ENCODE data around the gene SLC2A11.
"Not testable (repeated sequence)": the region's sequence is repeated elsewhere in the genome, so short reads cannot be mapped to it uniquely, and the experiment has no call there.

Gene SLC2A11

DNA sequence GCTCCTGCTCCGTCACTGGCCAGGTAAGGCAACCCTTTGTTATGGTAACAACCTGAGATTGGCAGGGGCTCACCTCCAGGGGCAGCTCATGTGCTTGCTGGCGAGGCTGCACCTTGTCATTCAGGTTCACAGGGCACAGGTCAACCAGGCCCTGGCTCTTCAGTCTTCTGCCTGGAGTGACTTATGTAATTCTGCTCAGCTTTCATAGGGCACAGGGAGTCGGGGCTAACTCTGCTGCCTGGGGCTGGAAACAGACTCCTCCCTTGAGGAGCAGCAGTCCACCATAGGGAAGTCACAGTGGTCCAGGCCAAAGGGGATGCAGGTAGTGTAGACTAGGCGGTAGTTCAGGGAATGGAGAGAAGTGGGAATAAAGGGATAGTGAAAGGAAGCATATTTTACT lies 35.0 kb downstream of the SLC2A11 start:
- no peak for DNase-seq

DNA sequence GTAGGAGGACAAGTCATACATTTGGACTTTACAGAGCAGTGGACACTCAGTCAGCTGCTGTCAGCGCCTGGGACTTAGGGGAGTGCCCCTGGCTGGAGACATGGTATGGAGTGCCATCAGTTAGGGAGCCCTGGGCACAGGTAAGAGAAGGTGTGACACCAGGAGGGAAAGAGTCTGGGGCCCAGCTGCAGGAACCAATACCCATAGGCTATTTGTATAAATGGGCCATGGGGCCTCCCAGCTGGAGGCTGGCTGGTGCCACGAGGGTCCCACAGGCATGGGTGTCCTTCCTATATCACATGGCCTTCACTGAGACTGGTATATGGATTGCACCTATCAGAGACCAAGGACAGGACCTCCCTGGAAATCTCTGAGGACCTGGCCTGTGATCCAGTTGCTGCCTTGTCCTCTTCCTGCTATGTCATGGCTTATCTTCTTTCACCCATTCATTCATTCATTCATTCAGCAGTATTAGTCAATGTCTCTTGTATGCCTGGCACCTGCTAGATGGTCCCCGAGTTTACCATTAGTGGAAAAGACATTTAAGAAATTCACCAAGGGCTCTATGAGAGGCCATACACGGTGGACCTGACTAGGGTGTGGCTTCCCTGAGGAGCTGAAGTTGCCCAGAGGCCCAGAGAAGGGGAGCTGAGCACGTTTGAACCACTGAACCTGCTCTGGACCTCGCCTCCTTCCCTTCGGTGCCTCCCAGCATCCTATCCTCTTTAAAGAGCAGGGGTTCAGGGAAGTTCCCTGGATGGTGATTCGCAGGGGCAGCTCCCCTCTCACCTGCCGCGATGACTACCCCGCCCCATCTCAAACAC lies 35.7 kb downstream of the SLC2A11 start:
- DNase-seq = no peak

DNA sequence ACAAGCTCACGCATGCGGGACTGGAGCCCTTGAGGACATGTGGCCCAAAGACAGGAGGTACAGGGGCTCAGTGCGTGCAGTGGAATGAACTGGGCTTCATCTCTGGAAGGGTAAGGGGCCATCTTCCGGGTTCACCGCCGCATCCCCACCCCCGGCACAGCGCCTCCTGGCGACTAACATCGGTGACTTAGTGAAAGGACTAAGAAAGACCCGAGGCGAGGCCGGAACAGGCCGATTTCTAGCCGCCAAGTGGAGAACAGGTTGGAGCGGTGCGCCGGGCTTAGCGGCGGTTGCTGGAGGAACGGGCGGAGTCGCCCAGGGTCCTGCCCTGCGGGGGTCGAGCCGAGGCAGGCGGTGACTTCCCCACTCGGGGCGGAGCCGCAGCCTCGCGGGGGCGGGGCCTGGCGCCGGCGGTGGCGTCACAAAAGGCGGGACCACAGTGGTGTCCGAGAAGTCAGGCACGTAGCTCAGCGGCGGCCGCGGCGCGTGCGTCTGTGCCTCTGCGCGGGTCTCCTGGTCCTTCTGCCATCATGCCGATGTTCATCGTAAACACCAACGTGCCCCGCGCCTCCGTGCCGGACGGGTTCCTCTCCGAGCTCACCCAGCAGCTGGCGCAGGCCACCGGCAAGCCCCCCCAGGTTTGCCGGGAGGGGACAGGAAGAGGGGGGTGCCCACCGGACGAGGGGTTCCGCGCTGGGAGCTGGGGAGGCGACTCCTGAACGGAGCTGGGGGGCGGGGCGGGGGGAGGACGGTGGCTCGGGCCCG lies 36.5 kb downstream of the SLC2A11 start, which contains the start of gene MIF:
Gene MIF (plus strand): TSS at position 439 of the 765 bp plus-strand sequence. CDS start 92 bp downstream, at position 531.
- peak; percentile 95 for DNase-seq

DNA sequence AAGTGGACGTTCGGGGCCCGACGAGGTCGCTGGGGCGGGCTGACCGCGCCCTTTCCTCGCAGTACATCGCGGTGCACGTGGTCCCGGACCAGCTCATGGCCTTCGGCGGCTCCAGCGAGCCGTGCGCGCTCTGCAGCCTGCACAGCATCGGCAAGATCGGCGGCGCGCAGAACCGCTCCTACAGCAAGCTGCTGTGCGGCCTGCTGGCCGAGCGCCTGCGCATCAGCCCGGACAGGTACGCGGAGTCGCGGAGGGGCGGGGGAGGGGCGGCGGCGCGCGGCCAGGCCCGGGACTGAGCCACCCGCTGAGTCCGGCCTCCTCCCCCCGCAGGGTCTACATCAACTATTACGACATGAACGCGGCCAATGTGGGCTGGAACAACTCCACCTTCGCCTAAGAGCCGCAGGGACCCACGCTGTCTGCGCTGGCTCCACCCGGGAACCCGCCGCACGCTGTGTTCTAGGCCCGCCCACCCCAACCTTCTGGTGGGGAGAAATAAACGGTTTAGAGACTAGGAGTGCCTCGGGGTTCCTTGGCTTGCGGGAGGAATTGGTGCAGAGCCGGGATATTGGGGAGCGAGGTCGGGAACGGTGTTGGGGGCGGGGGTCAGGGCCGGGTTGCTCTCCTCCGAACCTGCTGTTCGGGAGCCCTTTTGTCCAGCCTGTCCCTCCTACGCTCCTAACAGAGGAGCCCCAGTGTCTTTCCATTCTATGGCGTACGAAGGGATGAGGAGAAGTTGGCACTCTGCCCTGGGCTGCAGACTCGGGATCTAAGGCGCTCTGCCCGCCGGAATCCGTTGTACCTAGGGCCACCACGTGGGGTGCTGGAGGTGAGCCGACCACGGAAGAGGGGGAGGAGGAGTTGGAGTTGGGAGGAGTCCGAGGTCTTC lies 37.3 kb downstream of the SLC2A11 start:
- DNase-seq = peak; percentile 59

DNA sequence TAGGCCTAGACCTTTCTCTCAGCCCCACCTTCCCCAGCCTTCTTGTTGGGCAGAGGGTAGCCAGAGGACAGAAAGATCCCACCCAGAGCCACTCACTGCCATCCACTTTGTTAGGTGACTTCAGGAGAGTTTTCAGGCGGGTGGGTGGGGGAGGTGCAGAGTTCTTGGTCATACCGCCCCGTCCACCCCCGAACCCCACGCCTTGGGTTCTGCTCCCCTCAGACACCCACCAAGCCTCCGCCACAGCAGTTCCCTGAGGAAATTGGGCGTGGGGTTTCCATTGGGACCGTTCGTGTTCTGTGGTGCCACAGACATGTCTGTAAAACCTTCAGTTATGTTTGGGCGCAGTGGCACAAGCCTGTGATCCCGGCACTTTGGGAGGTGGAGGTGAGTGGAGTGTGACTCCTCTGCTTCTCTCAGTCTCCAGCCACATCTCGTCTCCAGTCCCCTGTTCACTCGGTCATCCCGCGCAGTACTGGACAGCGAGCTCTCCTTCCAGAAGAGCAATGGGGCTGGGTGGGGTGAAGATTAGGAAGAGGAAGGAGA lies 38.0 kb downstream of the SLC2A11 start:
- DNase-seq = no peak

DNA sequence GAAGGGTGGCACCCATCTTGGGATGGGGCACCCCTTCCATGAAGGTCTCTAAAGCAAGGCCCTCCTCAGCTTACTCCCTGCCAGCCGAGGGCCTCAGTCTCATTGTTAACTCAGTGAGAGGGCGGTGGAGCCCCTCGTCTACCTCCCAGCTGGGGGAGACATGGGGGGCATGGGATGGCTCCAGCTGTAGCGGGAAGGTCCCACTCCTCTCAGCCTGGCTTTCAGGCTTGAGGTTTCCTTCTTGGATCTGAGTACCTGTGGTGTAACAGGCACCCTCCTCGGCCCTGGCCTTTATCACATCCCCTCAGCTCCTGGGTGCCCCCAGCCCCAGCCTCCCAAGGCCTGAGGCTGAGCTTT lies 38.5 kb downstream of the SLC2A11 start:
- no peak for DNase-seq

DNA sequence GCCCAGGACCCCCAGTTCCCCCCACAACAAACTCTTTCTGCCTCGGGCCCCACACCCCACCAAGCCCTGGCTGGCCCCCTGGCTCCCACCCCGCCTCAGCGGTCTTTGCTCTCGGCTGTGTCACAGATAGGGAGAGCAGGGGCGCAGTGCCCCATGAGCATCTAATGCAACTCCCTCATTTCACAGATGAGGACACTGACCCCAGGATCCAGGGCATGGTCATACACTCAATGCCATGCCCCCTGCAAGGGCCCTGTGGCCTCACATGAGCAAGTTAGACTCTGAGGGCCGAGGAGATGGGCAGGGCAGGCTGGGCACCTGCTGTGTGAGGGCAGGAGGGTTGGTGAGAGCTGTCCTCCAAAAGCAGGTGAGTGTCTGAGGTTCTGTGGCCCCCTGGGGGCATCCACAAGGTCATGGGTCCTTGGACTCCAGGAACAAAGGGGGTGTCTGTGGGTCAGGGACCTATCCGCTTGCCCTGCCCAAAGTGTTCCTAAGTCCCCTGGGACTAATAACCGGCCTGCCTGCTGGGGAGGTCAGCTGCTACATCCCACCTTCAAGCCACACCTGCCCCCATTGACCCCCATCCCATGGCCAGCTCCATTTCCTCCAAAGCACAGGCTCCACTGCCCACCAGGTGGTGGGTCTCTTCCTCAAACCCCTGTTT lies 39.0 kb downstream of the SLC2A11 start:
- no peak for DNase-seq

DNA sequence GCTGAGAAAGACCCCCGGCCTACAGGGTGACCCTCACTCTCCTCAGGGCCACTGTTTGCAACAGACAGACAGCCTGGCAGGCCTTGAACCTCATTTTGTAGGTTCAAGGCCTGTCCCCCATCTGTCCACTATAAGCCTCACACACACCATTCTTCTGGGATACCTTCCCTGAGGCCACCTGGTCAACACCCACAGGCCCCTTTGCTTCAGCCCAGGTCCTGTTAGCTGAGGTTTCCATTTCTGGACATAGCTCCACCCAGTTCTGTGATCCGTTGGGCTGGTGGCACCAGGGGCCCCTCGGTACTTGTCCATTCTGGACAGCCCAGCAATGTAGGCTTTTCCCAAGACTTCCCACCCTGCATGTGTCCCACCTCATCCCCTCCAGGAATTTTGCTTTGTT lies 39.6 kb downstream of the SLC2A11 start:
- DNase-seq = no peak

DNA sequence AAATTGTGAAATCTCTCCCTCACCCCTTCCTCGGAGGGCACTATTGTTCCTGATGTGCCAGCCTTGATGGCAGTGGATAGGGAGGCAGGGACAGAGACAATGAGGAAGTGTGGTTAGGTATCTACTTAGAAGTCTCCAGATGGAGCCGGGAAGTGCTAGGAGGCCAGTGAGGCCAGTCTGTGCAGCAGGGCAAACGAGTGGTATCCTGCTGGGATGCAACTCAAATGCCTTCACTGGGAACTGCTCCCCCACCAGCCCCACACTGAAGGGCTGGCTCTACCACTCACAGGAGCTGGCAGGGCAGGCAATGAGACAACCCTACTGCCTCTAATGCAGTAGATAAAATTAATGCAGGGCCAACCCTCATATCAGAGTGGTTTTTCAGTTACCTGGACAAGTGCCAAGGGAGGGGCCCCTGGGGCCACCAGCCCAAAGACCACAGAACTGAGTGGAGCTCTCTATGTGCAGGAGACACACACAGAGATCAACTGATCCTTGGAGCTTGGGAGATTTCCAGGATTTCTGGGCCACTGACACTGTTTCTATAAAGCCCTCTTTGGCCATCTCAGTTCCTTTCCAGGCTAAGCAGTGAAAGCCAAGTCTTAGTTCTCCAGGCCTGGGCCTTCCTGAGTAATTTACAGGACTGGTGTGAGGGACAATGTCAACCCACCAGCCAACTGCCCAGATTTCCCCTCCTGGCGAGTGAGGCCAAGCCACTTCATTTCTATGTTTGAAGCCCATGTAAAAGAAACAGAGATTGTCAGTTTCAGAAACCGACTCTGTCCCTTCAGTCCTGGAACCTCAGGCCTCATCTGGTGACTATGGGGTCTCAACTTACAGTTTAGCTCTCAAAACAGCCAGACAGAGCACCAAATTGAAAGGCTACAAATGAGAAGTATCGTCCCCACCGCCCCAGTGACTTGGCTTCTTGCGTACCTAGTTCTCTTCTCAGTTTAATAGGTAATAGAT lies 40.6 kb downstream of the SLC2A11 start:
- no peak for DNase-seq

DNA sequence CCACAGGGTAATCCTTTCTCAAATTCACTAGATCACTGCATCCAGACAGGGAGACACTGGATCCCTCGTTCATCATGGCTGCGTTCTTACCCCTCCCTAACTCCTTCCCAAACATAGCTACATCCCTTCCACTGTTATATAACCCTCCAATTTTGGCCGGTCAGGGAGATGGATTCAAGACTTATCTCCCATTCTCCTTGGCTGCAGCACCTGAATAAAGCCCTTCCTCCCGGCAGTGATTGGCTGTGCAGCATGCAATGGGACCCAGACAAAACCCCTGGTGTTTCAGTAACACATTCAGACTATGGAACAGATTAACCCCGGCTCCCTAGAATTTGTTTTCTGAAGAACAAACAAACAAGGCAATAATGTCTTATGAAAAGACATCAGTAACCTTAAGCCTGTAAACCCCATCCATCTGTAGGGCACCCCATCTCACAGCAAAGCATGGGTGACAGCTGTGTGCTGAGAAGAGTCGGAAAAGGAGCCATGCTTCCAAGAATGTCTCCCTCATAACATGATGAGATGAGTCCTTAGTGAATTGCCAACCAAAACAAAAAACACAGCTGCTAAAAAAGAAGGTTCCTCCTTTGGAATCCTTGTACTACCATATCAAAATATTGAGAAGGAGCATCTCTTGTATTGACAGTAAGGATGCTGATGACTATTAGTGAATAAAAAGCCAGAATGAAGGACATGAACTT lies 41.5 kb downstream of the SLC2A11 start:
- DNase-seq = no peak

DNA sequence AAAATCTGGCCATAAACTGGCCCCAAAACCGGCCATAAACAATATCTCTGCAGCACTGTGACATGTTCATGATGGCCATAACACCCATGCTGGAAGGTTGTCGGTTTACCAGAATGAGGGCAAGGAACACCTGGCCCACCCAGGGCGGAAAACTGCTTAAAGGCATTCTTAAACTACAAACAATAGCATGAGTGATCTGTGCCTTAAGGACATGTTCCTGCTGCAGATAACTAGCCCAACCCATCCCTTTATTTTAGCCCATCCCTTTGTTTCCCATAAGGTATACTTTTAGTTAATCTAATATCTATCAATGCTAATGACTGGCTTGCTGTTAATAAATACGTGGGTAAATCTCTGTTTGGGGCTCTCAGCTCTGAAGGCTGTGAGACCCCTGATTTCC lies 42.6 kb downstream of the SLC2A11 start:
- not testable (repeated sequence) for DNase-seq

DNA sequence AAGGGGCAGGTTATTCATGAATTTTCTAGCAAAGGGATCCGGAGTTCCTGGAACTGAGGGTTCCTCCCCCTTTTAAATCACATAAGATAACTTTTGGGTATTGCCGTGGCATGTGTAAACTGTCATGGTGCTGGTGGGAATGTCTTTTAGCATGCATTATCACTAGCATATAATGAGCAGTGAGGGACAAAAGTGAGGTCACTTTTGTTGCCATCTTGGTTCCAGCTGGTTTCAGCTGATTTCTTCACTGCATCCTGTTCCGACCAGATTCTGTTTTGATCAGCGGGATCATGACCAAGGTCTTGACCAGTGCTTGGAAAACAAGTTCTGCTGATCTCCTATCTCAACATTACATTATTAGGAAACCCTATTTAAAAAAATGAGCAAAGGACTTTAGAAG lies 43.9 kb downstream of the SLC2A11 start:
- no peak for DNase-seq

DNA sequence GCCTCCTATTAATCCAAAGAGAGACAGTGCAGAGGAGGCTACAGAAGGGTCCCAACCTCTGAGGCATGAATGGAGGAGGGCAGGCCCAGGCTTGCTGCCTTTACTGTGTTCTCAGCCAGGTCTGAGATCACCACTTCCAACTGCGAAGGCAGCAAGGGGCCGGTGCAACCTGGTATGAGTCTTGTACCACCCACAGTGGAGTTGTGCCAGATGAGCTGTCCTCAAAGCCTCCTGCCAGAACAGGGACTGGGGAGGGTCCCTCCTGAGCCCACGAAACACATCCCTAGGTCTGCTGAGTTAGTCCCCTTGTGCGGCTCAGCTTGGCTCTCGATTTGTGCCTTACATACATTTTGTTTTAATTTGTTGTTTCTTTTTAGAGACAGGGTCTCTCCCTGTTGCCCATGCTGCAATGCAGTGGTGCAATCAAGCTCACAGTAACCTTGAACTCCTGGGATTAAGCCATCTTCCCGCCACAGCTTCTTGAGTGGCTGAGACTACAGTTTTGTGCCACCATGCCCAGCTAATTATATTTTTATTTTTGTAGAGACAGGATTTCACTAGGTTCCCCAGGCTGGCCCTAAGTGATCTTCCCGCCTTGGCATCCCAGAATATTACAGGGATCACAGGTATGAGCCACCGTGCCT lies 45.8 kb downstream of the SLC2A11 start:
- no peak for DNase-seq

DNA sequence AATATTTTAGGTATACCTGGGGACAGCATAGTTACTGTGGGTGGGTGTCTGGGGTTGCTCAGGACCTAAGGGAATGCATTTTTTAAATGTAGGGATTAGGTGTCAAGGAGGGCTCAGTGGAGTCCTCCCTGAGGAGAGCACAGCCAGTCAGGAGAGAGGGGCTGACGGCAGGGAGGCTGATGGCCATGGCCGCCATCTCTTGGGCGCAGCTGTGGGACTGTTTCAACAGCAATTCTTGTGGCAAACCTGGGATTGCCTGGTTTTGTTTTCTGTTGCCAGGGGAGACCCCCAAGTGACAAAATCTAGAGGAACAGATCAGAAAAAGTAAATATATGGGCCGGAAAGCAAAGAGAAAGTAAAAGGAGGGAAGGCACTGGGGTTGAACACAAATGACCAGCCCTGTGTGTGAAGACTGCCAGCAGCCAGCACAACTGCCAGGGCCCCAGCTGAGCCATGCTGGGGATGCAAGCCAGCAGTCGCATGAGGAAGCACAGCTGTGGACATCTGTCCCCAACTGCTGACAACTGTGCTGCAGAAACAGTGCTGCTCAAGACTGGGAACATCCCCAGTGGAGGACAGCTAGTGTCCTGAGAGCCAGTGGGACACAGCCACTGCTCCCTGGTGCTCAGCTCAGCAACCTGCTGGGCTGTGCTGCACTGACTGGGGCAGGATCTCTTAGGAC lies 47.0 kb downstream of the SLC2A11 start:
- DNase-seq = no peak

DNA sequence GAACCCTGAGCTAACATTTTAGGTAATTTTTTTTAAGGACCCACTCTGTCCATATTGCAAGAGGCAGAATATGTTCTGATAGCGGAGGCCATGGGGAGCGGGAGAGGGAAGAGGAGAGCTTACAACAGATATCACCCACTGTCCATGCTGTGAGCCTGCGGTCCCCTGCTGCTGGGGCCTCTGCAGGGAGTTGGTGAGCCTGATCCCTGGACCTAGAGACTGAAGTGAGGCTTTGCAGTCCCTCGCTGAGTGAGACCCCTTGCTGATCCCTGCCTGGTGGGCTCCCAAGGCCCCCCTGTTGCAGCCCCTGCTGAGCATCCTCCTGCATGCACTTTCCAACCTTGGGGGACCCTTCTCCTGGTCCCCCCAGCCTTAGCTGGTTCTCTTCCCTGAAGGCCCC lies 49.0 kb downstream of the SLC2A11 start:
- DNase-seq = no peak

DNA sequence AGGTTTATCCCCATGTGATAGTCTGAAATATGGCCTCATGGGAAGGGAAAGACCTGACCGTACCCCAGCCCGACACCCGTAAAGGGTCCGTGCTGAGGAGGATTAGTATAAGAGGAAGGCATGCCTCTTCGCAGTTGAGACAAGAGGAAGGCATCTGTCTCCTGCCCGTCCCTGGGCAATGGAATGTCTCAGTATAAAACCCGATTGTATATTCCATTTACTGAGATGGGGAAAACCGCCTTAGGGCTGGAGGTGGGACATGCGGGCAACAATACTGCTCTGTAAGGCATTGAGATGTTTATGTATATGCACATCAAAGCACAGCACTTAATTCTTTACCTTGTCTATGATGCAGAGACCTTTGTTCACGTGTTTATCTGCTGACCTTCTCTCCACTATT lies 49.7 kb downstream of the SLC2A11 start:
- DNase-seq = not testable (repeated sequence)

DNA sequence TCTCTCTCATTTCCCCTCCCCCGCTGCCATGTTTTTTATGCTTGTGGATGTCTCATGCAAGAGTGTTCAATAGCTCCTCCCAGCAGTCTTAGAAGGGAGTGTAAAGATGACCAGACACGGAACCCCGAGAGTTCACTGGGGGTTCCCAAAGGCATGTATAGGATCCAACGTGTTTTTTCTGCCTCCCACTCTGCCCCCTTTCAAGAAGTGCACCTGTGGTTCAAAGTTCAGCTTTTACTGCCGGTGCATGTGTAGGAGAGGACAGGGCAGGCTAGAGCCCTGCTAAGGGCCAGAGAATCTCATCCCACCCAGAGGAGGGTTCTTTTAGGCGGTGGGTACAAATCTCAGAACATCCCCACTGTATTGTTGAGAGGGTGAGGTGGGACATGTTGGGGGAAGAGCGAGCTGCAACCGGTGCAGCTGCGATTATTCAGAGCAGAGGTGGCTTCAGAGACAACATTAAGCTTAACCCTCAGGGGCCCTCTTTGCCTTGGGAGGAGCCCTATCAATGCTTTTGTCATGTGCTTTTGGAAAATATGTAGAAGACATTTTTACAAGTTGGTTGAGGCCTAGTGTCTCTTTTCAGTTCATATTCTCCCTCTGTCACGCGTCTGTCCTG lies 51.0 kb downstream of the SLC2A11 start:
- no peak for DNase-seq

DNA sequence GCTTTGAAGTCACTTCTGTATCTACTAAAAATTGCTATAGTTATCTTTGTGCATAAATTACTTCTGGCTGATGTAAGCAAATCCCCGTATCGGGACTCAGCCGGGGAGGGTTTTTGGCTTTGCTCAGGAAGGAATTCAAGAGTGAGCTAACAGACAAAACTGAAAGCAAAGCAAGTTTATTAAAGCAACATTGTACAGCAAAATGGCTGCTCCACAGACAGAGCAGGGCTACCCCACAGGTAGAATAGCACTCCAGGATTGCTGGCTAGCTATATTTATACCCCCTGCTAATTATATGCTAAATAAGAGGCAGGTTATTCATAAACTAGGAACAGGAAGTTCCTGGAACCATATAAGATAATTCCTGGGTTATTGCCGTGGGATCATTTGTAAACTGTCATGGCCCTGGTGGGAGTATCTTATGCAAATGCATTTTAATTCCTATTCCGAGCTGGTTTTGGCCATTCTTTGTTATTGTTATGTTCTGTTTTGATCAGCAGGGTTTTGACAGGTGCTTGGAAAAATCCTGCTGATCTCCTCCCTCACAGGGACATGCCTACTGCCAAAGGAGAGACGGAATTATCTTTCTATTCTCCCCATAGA lies 51.7 kb downstream of the SLC2A11 start:
- no peak for DNase-seq

Data from activated T-cell treated with anti-CD3 and anti-CD28 coated beads for 4 hours (primary cell).